NCI-H146 treated with DMSO at 0.1 percent for 48 hours (cell line): ENCODE data around the gene MEX3B.
"Not testable (repeated sequence)": the region's sequence is repeated elsewhere in the genome, so short reads cannot be mapped to it uniquely, and the experiment has no call there.

Source experiments
- DNase-seq: peaks from one replicate; lab custom pipeline; 2025; ENCODE audit not compliant: unreplicated experiment; lab: John Stamatoyannopoulos, UW

The MEX3B gene

GRCh38 chr15:82051664-82052063 lies 5.8 kb upstream of the MEX3B start:
- no peak for DNase-seq

DNA sequence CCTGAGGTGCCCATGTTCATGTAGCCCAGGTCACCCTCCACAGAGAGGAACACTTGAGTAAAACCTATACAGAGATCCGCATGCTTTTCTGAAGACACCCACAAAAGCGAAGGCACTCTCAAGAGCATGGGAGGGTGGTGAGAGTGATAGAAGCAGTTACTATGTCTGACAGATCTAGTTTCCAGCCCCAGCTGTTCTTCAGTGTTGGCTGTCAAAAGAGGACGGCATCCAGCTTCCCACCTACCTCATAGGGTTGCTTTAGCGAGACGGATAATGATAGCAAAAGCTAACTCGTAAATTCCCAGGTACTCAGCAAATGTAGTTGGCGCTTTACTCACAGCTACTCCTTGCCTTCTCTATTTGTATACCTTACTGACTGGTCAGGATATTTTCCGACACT lies 3.0 kb upstream of the MEX3B start:
- no peak for DNase-seq

DNA sequence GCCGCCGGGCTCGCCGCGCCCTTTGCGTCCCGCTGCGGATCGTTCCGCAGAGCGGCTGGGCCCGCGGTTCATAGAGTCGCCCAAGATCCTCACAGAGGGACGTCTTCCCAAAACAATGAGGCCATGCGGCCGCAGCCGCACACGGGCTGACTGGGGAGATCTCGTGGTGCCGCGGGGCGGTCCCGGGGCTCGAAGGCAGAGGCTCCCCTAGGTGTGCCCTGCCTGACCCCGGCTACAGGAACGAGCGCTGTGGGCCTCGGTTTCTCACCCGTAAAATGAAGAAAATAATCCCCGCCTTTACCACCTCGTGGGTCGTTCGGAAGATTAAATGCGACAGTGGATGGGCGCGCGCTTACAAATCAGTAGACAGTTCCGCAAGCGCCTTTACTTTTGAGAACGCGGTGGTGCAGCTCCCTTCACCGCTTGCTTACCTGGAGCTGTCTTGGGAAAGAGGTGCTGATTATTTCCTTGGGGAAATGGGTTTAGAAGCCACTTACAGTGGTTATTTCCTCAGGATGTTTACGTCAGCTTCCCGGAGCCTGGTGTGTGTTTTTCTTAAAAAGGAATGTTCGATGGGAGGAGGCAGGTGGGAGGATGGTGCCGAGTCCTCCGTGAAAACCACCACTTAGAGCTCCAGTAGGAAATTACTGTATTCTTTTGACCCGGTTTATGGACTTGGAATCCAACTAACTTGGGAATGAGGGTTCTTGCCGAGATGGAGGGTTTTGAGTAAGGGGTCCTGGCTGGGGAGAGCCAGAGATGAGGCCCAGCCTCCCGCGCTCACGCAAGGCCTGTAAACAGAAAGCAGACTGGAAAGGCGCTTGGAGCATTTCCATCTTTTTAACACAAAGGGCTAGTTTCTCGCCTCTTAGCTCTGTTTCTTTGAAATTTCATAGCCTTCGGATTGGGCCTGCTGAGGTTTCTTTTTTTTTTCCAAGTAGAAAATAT lies 1.9 kb upstream of the MEX3B start:
- no peak for DNase-seq

GRCh38 chr15:82046666-82047452 lies 1.0 kb upstream of the MEX3B start:
- peak; percentile 76 for DNase-seq

DNA sequence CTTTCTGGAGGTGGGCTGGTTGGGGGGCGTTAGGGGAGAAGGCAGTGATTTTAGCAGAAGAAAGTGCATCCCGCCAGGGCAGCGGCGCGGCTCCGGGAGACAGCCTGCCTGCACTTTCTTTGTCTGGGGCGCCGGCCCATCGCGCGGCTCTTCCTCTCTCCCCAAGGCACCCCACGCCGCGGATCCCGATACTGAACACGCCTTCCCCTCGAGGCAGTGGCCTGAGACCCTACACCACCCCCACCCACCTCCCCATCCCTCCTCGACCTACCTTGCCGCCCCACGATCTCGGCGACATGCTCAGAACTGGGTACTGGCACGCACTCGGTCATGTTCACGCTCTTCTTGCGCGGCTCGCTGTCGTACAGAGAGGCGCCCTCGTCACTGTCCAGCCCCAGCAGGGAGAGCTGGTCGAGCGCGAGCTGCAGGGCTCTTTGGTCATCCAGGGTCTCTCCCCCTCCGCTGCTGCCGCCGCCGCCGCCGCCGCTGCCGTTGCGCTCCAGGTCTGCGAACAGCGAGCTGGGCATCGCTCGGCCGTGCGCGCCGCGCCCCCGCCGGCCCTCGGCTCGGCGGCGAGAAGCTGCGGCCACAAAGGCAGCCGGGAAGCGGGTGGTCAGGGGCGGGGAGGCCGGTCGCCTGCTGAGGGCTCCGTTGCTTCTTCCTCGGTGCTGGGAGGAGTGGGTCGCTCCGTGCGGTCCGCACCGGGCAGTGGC lies 483 bp downstream of the MEX3B start:
- no peak for DNase-seq

- no peak for DNase-seq
Observed at GRCh38 chr15:82044373-82045178, 1.2 kb downstream of the MEX3B start.

DNA sequence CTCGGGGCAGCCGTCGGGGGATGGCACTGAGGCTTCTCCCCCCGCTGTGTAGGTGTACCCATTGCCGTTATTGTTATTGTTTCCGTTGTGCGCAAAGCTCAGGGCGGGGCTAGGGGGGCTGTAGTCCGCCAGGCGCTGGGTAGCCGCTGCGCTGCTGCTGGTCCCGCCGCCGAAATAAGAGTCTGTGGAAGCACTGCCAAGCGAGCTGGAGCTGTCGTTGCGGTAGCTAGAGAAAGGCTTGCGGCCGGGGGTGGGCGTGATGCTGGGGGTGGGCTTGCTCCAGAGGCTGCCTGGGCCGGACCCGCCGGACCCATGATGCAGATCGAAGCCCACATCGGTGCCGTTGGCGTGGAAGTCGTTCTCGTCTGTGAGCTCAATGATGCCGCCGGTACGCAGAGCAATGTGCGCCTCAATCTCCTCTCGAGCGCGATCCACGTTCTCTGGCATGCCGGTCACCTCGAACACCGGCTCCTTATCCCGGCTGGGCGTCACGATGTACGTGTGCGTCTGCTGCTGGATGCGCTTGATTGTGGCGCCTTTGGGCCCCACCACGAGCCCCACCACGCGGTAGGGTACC lies 1.9 kb downstream of the MEX3B start:
- no peak for DNase-seq

DNA sequence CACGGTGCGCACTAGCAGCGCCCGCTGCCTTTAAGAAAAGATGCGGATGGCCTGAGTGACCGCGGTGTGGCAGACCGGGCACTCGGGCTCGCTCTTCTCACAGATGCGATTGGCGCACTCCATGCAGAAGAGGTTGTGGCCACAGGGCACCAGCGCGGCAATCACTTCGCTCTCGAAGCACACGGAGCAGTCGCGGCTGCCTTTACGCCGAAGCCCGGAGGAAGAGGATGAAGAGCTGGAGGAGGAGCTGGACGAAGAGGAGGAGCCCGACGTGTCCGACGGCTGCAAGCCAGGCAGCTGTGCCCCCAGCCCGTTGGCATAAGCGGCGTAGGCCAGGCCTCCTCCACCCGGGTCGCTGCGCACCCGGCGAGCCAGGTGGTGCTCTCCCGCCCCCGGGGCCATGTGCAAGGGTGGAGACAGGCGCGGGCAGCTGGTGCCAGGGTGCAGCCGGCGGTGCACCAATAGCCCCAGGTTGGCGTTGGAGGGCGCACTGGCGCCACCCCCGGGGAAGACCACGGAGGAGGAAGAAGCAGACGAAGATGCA lies 2.6 kb downstream of the MEX3B start:
- DNase-seq: no peak

DNA sequence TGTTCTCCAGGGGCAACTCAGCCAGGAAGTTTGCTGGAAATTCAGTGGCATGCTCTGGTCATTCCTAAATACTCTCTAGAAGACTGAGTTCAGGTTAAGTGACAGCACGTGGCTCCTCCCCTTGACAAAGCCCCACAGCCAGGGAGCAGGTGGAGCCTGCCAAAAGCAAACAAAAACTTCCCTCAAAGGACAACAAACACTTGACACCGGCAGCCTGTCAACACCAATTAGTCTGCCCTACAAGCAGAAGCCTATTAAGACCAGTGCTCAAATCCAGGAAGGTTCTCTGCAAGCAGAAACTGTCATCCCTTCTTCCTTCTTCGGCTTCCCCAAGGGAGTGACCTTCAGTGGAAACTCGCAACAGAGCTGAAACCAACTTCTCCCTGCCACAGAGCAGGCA lies 5.0 kb downstream of the MEX3B start:
- peak; percentile 63 for DNase-seq

GRCh38 chr15:82040390-82040789 lies 5.4 kb downstream of the MEX3B start:
- no peak for DNase-seq

DNA sequence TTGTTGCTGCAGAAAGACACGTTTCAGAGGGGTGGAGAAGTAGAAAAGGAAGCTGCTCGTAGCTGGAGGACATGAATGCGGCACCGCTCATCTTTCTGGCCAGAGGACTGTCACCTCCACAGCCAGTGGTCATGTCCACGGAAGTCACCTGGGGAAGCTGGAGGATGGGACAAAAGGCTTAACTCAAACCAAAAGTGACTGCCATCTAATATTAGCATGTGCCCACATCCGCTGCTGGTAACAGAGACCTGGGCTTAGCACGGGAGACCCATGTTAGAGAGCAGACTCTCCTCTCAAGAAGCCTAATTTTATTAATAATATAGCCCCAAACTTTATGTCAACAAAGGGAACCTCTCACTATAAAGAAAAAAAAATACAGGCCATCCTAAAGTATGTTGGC lies 5.9 kb downstream of the MEX3B start:
- DNase-seq: no peak

GRCh38 chr15:82036461-82036860 lies 9.4 kb downstream of the MEX3B start:
- DNase-seq: no peak

GRCh38 chr15:82031871-82032270 lies 13.9 kb downstream of the MEX3B start:
- no peak for DNase-seq

DNA sequence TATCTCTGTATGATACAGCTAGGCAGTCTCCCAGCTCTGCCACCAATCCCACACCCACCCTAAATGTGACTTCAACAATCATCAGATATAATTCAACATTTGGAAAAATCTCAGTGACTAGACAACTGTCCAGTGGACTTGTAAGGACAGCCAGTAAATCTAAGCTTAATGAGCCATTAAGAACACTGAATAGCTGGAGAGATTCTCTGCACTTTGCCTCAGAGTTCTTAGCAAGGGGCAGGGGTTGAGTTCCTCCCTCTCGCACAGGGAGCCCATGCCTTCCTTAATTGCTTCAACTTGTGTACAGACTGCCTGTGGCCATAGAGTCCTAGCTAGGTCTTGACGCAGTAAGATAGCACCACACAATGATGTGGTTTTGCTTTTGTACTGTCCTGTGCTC lies 15.6 kb downstream of the MEX3B start:
- no peak for DNase-seq

DNA sequence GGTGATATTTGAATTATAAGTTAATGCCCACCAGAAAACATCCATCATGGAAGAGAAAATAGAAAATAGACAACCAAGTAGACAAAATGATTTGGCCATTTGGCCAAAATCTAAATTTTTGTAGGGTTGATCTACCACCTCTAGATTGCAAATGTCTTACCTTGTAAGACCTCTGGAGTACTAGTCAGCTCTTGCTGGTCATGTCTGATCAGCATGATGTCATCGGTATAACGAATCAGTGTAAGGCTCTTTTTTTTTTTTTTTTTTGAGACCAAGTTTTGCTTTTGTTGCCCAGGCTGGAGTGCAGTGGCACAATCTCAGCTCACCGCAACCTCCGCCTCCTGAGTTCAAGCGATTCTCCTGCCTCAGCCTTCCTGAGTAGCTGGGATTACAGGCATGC lies 17.7 kb downstream of the MEX3B start:
- DNase-seq: not testable (repeated sequence)

DNA sequence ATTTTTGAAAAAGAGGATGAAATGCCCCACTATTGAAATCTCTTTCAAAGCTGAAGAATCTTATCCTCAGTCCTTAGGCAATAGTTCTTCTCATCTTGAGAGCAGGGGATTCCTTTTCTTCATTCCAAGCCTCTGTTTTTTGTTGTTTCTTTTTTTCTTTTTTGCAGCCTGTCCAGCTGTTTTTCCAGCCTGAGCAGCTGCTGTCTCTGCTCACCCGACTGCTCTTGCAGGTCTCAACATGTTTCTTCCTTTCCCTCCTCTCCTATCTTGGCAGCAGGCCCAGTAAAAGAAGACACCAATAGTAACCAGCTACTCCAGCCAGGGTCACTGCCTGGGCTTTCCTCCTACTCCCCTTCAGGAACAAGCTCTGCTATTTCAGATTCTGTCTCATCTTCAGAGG lies 23.8 kb downstream of the MEX3B start:
- peak; percentile 65 for DNase-seq

DNA sequence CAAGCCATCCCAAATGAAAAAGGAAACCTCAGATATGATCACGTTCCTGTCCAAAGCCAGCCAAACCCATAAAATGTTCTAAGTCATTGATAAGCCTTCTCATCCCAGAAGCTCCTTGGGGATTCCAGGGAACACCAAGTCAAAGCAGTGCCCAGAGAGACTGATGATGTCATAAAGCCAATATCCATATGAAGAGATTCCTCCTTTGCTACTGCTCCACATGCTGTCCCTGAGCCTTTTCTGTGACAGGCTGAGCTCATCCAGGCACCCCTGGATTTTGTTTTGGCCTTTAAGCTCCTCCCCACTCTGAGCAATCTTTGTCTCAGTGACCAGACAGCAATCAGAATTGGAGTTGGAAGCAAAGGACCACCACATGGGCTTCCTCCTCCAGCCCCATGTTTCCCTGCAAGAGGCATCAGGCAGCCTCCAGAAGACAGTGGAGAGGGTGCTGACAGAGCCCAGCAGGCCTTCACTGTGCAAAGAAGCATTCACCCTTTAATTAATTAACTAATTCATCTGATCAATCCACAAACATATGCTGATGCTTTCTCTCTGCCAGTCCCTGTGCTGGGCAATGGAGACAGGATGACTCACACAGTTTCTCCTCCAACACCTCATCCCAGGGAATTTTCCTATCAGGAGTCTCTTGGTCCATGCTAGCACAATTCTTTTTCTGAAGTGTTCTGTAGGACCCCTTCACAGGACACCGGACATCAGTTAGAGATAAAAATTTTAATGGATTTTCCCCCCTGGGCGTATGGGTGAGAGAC lies 25.0 kb downstream of the MEX3B start:
- peak; percentile 31 for DNase-seq

DNA sequence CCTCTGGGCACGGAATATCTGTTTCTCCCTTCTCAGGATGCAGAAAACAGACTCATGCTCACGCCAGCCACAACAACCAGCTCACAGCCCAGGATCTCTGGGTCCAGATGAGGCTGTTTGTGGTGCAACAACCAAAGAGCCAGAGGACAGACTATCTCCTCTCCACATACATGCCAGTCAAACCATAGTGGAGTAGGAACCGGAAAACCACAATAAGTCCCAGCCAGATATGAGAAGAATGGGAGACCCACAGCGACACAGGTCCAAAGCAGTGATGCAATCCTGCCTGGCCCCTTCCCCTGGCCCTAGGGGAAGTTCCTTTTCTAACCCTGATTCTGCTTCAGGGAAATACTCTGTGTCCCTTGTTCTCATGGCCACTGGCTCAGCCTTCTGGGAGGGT lies 27.6 kb downstream of the MEX3B start:
- DNase-seq: no peak

DNA sequence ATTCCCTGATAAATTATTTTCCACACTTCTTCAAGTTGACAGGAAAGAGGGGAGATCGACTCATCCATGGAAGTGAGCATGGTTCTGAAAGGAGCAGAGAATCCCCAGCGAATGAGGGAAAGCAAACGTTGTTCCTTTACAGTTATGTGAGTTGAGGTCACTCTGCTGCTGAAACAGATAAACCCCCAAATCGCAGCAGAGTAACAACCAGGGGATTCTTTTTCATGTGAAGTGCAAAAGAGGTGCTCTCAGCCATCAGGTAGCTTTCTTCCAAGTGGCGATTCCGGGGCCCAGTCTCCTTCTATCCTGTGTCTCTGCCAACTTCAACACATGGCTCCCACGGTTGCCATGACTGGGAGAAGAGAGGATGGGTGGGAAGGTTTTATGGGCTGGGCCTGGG lies 28.2 kb downstream of the MEX3B start:
- DNase-seq: no peak
